MM.1S (cell line): Measurements from ENCODE around the gene EMP1.

Experiments used
- DNase-seq: peaks from one replicate; pipeline ENCODE4 v3.0.0-alpha.2; 2015
- H2AFZ ChIP-seq: fragments of 300-600 bp; sonication (generic); 2 replicates; pipeline ENCODE4 v1.6.0; 2016; ENCODE audit warnings: antibody characterized with exemption, low read length
- H3F3A ChIP-seq: fragments of 300-600 bp; sonication (generic); 2 replicates; pipeline ENCODE4 v1.6.1; 2016; ENCODE audit warnings: mild to moderate bottlenecking, antibody characterized with exemption, low read length, moderate library complexity, mixed read lengths; ENCODE audit not compliant: insufficient read depth
- H3K27ac ChIP-seq: fragments of 300-600 bp; sonication (generic); 2 replicates; pipeline ENCODE4 v1.5.1; 2016; ENCODE audit warnings: mild to moderate bottlenecking, low read length
- H3K27me3 ChIP-seq: fragments of 300-600 bp; sonication (generic); replicated peaks from 2 replicates; pipeline ENCODE4 v1.6.0; 2016; ENCODE audit warnings: low read length; ENCODE audit not compliant: insufficient read depth
- H3K36me3 ChIP-seq: fragments of 300-600 bp; sonication (generic); replicated peaks from 2 replicates; pipeline ENCODE4 v1.6.1; 2016; ENCODE audit warnings: mild to moderate bottlenecking, low read length, mixed read lengths; ENCODE audit not compliant: insufficient read depth
- H3K4me1 ChIP-seq: fragments of 300-600 bp; sonication (generic); 2 replicates; pipeline ENCODE4 v1.6.1; 2016; ENCODE audit warnings: low read length, mixed read lengths
- H3K4me2 ChIP-seq: fragments of 300-600 bp; sonication (generic); 2 replicates; pipeline ENCODE4 v1.6.0; 2016; ENCODE audit warnings: low read depth, low read length
- H3K4me3 ChIP-seq: fragments of 300-600 bp; sonication (generic); 2 replicates; pipeline ENCODE4 v1.5.1; 2016; ENCODE audit warnings: low read length, mixed read lengths
- H3K79me2 ChIP-seq: fragments of 300-600 bp; sonication (generic); 2 replicates; pipeline ENCODE4 v1.6.1; 2016; ENCODE audit warnings: mixed run types, low read length, mixed read lengths
- H3K9ac ChIP-seq: fragments of 300-600 bp; sonication (generic); 2 replicates; pipeline ENCODE4 v1.6.1; 2016; ENCODE audit warnings: low read length, mixed read lengths
- H3K9me2 ChIP-seq: fragments of 300-600 bp; sonication (generic); replicated peaks from 2 replicates; pipeline ENCODE4 v1.6.1; 2016; ENCODE audit warnings: mild to moderate bottlenecking, low read length, mixed read lengths; ENCODE audit not compliant: insufficient read depth
- H3K9me3 ChIP-seq: fragments of 300-600 bp; sonication (generic); replicated peaks from 2 replicates; pipeline ENCODE4 v1.6.1; 2016; ENCODE audit warnings: mild to moderate bottlenecking, low read length, mixed read lengths; ENCODE audit not compliant: insufficient read depth
- H4K20me1 ChIP-seq: fragments of 300-600 bp; sonication (generic); 2 replicates; pipeline ENCODE4 v1.6.1; 2016; ENCODE audit warnings: mild to moderate bottlenecking, low read length, moderate library complexity, mixed read lengths; ENCODE audit not compliant: insufficient read depth
- EZH2 ChIP-seq: fragments of 300-600 bp; sonication (generic); optimal IDR thresholded peaks from 2 replicates; pipeline ENCODE3; 2017; ENCODE audit warnings: low read depth, mild to moderate bottlenecking, antibody characterized with exemption, low read length, mixed read lengths
- EZH2phosphoT487 ChIP-seq: fragments of 300-600 bp; sonication (generic); IDR thresholded peaks from 2 replicates; pipeline ENCODE4 v1.6.1; 2018; ENCODE audit warnings: antibody characterized with exemption, low read length
- TF ChIP-seq, protein P1 (sequence below): fragments of 300-600 bp; sonication (generic); IDR thresholded peaks from 2 replicates; pipeline ENCODE4 v1.5.1; 2016; ENCODE audit warnings: antibody characterized with exemption, low read length, mixed read lengths

Gene EMP1

DNA sequence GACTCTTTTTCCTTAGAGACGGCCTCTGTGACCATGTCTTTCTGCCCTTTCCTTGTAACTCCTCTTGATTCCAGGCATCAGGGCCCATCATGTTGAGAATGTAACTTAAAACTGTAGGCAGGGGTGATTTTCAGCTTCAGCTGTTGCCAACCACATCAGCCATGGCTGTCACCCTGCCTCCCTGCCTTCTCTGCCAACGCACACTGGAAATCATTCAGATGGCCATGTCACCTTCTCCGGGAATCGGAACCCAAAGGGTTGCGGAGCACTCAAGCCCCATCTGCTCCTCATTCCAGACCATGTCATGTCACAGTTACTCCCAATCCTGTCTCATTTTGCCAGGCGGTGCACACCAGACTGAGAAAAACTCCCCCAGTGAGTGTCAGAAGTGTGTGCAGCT, 72.1 kb downstream of the EMP1 start:
- Histone ChIP-seq H3F3A (no peaks in the 10 kb centered on the region), H3K4me3 (no peak overlapping the region), H2AFZ (no peak overlapping the region), H3K9me3 (no peaks in the 10 kb centered on the region), H3K27me3 (no peaks in the 10 kb centered on the region), H3K4me2 (no peak overlapping the region), H4K20me1 (no peaks in the 10 kb centered on the region), H3K4me1 (no peaks in the 10 kb centered on the region), H3K9ac (no peak overlapping the region), H3K27ac (no peak overlapping the region), H3K9me2 (no peaks in the 10 kb centered on the region), H3K36me3 (no peaks in the 10 kb centered on the region), H3K79me2 (no peaks in the 10 kb centered on the region)
- TF ChIP-seq, protein P1, sequence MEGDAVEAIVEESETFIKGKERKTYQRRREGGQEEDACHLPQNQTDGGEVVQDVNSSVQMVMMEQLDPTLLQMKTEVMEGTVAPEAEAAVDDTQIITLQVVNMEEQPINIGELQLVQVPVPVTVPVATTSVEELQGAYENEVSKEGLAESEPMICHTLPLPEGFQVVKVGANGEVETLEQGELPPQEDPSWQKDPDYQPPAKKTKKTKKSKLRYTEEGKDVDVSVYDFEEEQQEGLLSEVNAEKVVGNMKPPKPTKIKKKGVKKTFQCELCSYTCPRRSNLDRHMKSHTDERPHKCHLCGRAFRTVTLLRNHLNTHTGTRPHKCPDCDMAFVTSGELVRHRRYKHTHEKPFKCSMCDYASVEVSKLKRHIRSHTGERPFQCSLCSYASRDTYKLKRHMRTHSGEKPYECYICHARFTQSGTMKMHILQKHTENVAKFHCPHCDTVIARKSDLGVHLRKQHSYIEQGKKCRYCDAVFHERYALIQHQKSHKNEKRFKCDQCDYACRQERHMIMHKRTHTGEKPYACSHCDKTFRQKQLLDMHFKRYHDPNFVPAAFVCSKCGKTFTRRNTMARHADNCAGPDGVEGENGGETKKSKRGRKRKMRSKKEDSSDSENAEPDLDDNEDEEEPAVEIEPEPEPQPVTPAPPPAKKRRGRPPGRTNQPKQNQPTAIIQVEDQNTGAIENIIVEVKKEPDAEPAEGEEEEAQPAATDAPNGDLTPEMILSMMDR, result no peak
- TF ChIP-seq EZH2phosphoT487, result no peak
- no peak for TF ChIP-seq EZH2
- no peak for DNase-seq
